ENCODE measurements around the gene DGKQ.

- no peak for TF ChIP-seq CTCF (conservative IDR thresholded peaks at IDR 0.05)
- no peak for TF ChIP-seq EZH2 (IDR thresholded peaks at IDR 0.05; ENCODE audit: low read depth)
These were observed 13.2 kb downstream of the DGKQ start for GRCh38 chr4:960140-960635.

All from PC-9 (cell line).